Measurements from ENCODE around the gene WNT7B.

WNT7B gene

GRCh38 chr22:46002757-46003270, 25.9 kb upstream of the WNT7B start:
- 80% methylated on average over 7 of the region's 8 CpGs for WGBS
- DNase-seq = peak; percentile 78

DNA sequence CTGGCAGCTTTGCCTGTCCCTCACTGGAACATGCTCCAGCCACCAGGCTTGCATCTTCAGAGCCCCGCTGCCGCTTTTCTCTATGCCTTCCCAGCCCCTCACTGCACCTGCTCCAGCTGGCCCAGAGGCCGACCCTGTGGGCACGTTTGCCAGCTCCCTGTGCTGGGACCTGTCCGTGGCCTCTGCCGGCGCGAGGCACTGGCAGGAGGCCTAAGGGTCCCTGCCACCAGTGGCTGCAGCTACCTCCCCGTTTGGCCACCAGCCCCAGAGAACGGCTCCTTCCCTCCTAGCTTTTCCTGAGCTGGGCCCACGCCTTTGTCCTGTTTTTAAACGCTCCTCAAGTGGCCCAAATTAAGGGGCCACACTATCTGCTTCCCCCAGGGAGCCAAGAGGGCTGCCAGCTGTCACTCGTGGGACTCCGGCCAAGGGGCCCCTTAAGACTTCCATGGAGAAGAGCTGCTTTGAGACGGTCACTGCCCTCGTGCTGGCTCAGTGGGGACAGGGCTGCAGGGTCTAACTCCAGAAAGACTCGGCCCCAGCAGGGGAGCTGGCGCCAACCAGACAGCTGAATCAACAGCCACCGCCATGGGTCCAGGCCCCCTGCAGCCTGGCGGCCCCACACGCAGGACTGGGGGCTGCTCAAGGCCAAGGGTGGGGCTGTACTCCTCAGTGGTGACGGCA, 24.6 kb upstream of the WNT7B start:
- H2AFZ ChIP-seq (ENCODE audit: low read depth, low read length) = peak overlapping the region; percentile 51
- H4K91ac ChIP-seq (ENCODE audit: low read length) = peak overlapping the region; percentile 87
- H3K14ac ChIP-seq (ENCODE audit: low read length in 2 of 2) = peak overlapping the region in 1 of 2 experiments; percentile 90
- H3K27ac ChIP-seq (ENCODE audit: low read length, poor library complexity, severe bottlenecking) = peak overlapping the region; percentile 53
- peak overlapping the region; percentile 62 to 90 for H3K4ac ChIP-seq (ENCODE audit: low read depth in 1 of 2, low read length in 2 of 2)
- H2BK120ac ChIP-seq (ENCODE audit: low read depth, low read length) = peak overlapping the region; percentile 22
- peaks cover 82% of the 10 kb centered on the region for H3K4me1 ChIP-seq (ENCODE audit: control insufficient read depth, insufficient read depth, low read depth, low read length)
- H3K36me3 ChIP-seq (ENCODE audit: control insufficient read depth in 1 of 2, insufficient read depth in 2 of 2, low read depth in 1 of 2, low read length in 2 of 2) = no peaks in the 10 kb centered on the region
- H2BK15ac ChIP-seq (ENCODE audit: low read depth, poor library complexity, severe bottlenecking) = peak overlapping the region; percentile 83
- no peak for DNase-seq
- H3K79me1 ChIP-seq (replicated peaks; ENCODE audit: low read length, poor library complexity, severe bottlenecking) = no peaks in the 10 kb centered on the region
- no peak overlapping the region for H3K9ac ChIP-seq (ENCODE audit: low read length)
- H3K9me3 ChIP-seq (ENCODE audit: control insufficient read depth, low read length) = no peaks in the 10 kb centered on the region
- peak overlapping the region; percentile 71 to 93 for H2BK12ac ChIP-seq (ENCODE audit: low read length in 2 of 2)
- H3K4me3 ChIP-seq (ENCODE audit: insufficient read depth in 1 of 2, low read depth in 1 of 2, low read length in 2 of 2) = no peak overlapping the region
- H3K27me3 ChIP-seq (ENCODE audit: control insufficient read depth in 1 of 2, insufficient read depth in 1 of 2, low read length in 2 of 2) = no peaks in the 10 kb centered on the region
- peak overlapping the region; percentile 61 for H2BK5ac ChIP-seq (ENCODE audit: low read depth, low read length, poor library complexity, severe bottlenecking)
- H3K23ac ChIP-seq (ENCODE audit: low read length in 2 of 2) = no peak overlapping the region
- peak overlapping the region; percentile 84 for H2AK5ac ChIP-seq (ENCODE audit: low read length, severe bottlenecking)
- H3K4me2 ChIP-seq (ENCODE audit: low read length, poor library complexity, severe bottlenecking) = no peak overlapping the region
- H4K8ac ChIP-seq (ENCODE audit: low read length) = peak overlapping the region; percentile 35
- 88% methylated on average over 18 of the region's 22 CpGs for WGBS
- peak overlapping the region in 1 of 2 experiments; percentile 90 for H3K18ac ChIP-seq (ENCODE audit: low read depth in 1 of 2, low read length in 2 of 2)

More at GRCh38 chr22:46002757-46003270, 25.9 kb upstream of the WNT7B start:
- Histone ChIP-seq H2BK120ac (ENCODE audit: low read depth, low read length) (peak overlapping the region; percentile 65), H3K4me1 (ENCODE audit: control insufficient read depth, insufficient read depth, low read depth, low read length) (peaks cover 81% of the 10 kb centered on the region), H3K27ac (ENCODE audit: low read length, poor library complexity, severe bottlenecking) (peak overlapping the region; percentile 14), H2AFZ (ENCODE audit: low read depth, low read length) (peak overlapping the region; percentile 70), H2BK5ac (ENCODE audit: low read depth, low read length, poor library complexity, severe bottlenecking) (no peak overlapping the region), H3K79me1 (replicated peaks; ENCODE audit: low read length, poor library complexity, severe bottlenecking) (no peaks in the 10 kb centered on the region), H3K9ac (ENCODE audit: low read length) (peak overlapping the region; percentile 65), H2AK5ac (ENCODE audit: low read length, severe bottlenecking) (peak overlapping the region; percentile 55), H3K23ac (ENCODE audit: low read length in 2 of 2) (no peak overlapping the region), H4K8ac (ENCODE audit: low read length) (peak overlapping the region; percentile 88), H3K9me3 (ENCODE audit: control insufficient read depth, low read length) (no peaks in the 10 kb centered on the region), H3K4me2 (ENCODE audit: low read length, poor library complexity, severe bottlenecking) (no peak overlapping the region), H4K91ac (ENCODE audit: low read length) (peak overlapping the region; percentile 83), H3K27me3 (ENCODE audit: control insufficient read depth in 1 of 2, insufficient read depth in 1 of 2, low read length in 2 of 2) (no peaks in the 10 kb centered on the region), H2BK12ac (ENCODE audit: low read length in 2 of 2) (peak overlapping the region; percentile 86 to 100), H3K36me3 (ENCODE audit: control insufficient read depth in 1 of 2, insufficient read depth in 2 of 2, low read depth in 1 of 2, low read length in 2 of 2) (no peaks in the 10 kb centered on the region), H2BK15ac (ENCODE audit: low read depth, poor library complexity, severe bottlenecking) (no peak overlapping the region), H3K18ac (ENCODE audit: low read depth in 1 of 2, low read length in 2 of 2) (peak overlapping the region; percentile 0 to 79), H3K14ac (ENCODE audit: low read length in 2 of 2) (peak overlapping the region in 1 of 2 experiments; percentile 98), H3K4me3 (ENCODE audit: insufficient read depth in 1 of 2, low read depth in 1 of 2, low read length in 2 of 2) (peak overlapping the region in 1 of 2 experiments; percentile 11), H3K4ac (ENCODE audit: low read depth in 1 of 2, low read length in 2 of 2) (peak overlapping the region; percentile 49 to 88)

GRCh38 chr22:46001046-46001425, 24.1 kb upstream of the WNT7B start:
- Histone ChIP-seq H3K4me1 (ENCODE audit: control insufficient read depth, insufficient read depth, low read depth, low read length) (peaks cover 81% of the 10 kb centered on the region), H3K18ac (ENCODE audit: low read depth in 1 of 2, low read length in 2 of 2) (peak overlapping the region in 1 of 2 experiments; percentile 90), H4K91ac (ENCODE audit: low read length) (peak overlapping the region; percentile 87), H4K8ac (ENCODE audit: low read length) (peak overlapping the region; percentile 35), H3K4me3 (ENCODE audit: insufficient read depth in 1 of 2, low read depth in 1 of 2, low read length in 2 of 2) (no peak overlapping the region), H2BK5ac (ENCODE audit: low read depth, low read length, poor library complexity, severe bottlenecking) (no peak overlapping the region), H3K9me3 (ENCODE audit: control insufficient read depth, low read length) (no peaks in the 10 kb centered on the region), H3K79me1 (replicated peaks; ENCODE audit: low read length, poor library complexity, severe bottlenecking) (no peaks in the 10 kb centered on the region), H2BK15ac (ENCODE audit: low read depth, poor library complexity, severe bottlenecking) (no peak overlapping the region), H3K4me2 (ENCODE audit: low read length, poor library complexity, severe bottlenecking) (no peak overlapping the region), H3K23ac (ENCODE audit: low read length in 2 of 2) (no peak overlapping the region), H3K36me3 (ENCODE audit: control insufficient read depth in 1 of 2, insufficient read depth in 2 of 2, low read depth in 1 of 2, low read length in 2 of 2) (no peaks in the 10 kb centered on the region), H3K4ac (ENCODE audit: low read depth in 1 of 2, low read length in 2 of 2) (peak overlapping the region; percentile 62 to 90), H2AK5ac (ENCODE audit: low read length, severe bottlenecking) (peak overlapping the region; percentile 84), H3K27ac (ENCODE audit: low read length, poor library complexity, severe bottlenecking) (no peak overlapping the region), H3K9ac (ENCODE audit: low read length) (no peak overlapping the region), H2BK120ac (ENCODE audit: low read depth, low read length) (no peak overlapping the region), H2BK12ac (ENCODE audit: low read length in 2 of 2) (peak overlapping the region; percentile 18 to 93), H3K27me3 (ENCODE audit: control insufficient read depth in 1 of 2, insufficient read depth in 1 of 2, low read length in 2 of 2) (no peaks in the 10 kb centered on the region), H2AFZ (ENCODE audit: low read depth, low read length) (no peak overlapping the region), H3K14ac (ENCODE audit: low read length in 2 of 2) (peak overlapping the region in 1 of 2 experiments; percentile 90)
- no peak for DNase-seq
- WGBS = 88% methylated on average over 3 of the region's 3 CpGs
